Stimulated activated CD8-positive, alpha-beta memory T cell treated with anti-CD3 and anti-CD28 coated beads, Interleukin-15, amount 100 ng/mL, for 24 hours (primary cell): ENCODE data around the gene NOC4L.
"Not testable (repeated sequence)": the region's sequence is repeated elsewhere in the genome, so short reads cannot be mapped to it uniquely, and the experiment has no call there.

ENCODE experiments used
- DNase-seq: peaks from one replicate; pipeline ENCODE4 v3.0.0-alpha.2; 2020; ENCODE audit warnings: low read depth

The NOC4L gene

DNA sequence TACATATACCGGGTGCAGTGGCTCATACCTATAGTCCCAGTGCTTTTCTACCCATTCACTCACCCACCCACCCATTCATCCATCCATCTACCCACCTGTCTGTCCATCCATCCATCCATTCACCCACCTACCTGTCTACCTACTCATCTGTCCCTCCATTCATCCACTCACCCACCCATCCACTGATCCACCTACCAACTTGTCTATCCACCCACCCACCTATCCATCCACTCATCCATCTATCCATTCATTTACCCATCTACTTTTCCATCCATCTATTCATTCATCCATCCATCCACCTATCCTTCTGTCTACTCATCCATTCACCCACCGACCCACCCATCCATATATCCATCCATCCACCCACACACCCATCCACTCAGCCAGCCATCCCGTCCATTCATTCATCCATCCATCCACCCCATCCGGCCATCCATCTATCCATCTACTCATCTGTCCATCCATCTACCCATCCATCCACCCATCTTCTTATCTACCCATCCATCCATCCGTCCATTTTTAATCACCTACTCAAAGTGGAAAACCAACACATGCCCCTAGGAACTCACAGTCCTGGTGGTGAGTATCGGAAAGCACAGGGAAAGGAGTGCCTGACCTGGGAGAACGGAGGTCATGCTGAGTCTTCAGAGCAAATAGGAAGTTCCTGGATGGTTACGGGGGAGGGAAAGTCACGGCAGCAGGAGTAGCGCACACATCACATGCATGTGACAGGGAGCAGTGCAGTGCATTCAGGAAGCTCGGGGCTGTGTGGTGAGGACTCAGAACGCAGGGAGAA is 20.1 kb upstream of the NOC4L start:
- no peak for DNase-seq

DNA sequence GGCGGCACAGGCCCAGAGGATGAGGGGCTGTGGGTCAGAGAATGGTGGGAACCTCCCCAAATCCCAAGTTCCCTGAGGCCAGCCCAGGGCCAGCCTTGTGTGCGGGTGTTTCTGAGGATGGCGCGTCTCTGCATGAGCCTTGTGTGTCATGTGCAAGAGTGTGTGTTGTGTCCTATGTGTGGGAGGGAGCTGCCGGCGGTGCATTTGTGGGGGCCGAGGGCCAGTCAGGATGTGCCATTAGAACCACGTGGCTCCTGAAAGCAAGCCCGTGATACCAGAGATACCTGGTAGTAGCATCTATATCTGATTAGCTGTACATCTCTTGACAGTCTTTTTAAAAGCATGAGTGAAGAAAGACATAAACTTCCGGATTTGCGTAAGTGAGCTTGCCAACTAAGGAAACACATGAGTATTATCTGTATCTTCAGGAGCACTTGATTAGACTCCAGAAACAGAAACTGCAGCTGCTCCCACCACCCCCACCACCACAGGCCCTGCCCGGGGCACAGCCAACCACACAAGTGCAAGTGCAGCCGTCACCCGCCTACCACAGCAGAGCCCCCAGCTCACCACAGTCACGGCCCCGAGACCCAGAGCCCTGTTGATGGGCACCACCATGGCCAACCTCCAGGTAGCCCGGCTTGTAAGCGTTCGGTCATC is 19.4 kb upstream of the NOC4L start:
- DNase-seq: no peak

DNA sequence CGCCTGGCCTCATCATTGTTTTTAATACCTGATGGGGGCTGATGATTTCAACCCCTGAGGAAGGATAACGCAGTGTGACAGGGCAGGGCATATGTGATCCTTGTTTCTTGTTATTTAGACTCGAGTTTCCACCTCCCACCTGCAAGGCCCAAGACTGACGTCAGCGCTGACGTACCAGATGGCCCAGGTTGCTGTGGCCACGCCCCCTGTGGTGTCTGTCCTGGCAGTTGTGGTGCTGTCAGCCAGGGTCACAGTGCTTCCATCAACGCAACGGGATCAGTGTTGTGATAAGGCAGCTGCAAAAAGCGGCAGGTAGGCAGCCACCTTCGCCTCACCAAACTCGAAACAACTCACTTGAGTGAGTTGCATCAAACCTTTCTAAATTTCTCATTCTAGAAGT is 18.5 kb upstream of the NOC4L start:
- no peak for DNase-seq

DNA sequence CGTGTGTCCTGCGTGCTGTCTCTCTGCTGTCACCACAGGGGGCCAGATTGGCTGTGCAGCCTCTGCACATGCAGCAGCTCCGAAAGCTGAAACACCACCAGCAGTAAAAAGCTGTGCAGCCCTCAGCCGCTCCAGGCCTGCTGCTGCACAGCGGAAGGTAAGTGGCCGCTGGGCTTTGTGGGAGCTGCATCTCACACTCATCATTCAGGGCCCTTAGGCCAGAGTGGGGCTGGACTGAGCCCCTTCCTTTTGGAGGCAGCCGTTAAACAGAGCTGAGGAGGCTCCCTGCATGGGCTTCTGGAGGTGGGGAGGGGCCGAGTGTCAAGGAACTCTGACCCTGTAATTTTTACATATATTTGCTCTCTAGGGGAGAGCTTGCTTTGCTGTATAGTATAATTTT is 17.2 kb upstream of the NOC4L start:
- DNase-seq: no peak

DNA sequence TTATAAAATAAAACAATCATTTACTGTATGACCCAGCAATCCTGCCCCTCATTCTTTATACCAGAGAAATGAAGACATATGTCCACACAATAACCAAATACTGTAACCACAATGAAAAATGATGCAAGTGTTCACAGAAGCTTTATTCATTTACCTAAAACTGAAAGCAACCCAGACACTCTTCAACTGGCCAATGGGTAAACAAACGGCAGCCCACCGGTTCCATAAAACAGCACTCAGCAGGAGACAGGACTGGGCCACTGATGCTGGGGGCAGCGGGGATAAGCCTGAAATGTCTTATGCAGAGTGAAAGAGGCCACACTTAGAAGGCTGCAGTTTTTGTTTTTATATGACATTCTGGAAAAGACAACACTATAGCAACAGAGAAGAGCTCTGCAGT is 15.2 kb upstream of the NOC4L start:
- DNase-seq: no peak

DNA sequence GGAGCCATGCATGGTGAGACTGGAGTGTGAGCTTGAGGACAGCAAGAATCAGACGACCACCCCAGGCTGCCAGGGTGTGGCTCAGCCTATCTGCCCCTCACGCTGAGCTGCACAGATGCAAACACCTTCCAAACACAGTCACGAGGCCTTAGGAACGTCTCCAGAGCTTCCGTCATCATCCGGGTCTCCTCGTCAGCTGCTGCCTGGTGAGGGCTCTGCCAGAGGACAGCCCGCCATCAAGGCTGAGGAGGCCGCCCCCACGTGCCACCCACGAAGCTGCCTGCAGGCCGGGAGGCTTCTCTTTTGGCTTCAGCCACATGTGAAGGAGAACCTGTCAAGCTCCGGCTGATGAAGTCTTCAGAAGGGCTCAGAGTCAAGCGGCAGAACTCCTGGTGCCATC is 13.6 kb upstream of the NOC4L start:
- no peak for DNase-seq

DNA sequence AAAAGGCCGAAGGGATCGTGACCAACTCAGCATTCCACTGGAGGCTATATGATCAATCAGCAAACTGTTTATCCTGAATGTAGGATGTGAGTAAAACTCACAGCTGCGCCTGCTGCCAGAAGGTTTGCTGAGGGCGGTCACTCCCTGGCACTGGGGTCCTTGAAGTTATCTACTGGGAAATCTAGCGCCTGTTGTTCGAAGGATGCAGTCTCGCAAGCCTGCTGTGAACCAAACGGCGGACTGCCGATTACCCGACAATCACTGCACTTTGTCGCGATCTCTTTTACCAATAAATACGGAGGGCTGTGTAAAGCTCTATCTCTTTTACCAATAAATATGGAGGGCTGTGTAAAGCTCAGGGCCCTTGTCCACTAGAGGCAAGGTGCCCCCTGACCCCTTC is 13.0 kb upstream of the NOC4L start:
- DNase-seq: no peak

DNA sequence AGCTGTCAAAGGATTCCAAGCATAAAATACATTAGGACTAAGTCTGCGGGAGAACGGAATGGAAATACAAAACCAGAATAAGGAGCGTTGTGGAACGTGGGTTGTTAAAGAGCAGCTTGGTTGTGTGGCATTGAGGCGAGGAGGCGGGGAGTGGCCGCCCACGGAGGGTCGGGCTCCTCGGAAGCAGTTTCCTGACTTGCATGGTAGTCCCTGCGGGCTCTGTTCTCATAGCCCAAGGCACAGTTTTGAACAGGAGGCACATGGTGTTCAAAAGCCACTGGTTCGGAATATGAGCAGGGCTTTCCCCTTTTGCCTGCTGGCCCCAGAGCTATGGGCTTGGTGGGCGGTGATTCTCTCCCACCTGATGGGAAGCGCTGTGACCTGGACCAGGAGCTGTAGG is 12.3 kb upstream of the NOC4L start:
- DNase-seq: no peak

DNA sequence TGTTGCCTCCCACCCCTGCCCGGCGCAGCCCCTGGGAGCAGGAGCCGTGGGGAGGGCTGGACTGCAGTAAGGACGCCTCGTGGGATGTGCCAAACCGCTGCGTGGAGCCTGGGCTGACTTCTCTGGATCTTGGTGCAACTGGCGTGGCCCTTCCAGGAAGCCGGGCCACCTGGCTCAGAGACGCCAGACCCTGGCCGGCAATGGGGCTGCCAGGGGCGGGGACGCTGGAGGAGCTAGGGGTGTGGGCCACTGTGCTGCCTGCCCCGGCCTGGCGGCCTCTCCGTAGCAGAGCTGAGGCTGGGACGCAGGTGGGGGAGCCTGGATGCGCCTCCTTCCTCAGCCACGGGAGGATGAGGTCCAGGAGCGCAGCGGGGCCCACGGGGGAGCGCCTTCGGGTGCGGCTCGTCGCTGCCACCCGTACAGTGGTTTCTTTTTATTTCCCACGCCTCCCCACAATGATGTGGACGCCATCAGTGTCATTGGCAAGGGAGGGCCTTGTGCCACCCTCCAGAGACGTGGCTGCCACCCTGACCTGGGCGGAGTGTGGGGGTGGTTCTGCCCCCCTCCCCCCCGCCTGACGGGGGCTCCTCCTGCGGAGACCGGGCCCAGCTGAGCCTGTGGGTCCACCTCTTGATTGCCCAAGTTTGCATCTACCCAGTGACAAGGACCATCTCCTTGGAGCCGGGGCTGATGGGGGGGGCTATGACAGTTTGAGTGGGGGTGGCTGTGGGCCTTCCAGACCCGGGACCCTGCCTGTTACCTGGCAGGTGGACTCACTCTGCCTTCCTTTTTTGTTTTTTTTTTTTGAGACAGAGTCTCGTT is 11.4 kb upstream of the NOC4L start:
- no peak for DNase-seq

DNA sequence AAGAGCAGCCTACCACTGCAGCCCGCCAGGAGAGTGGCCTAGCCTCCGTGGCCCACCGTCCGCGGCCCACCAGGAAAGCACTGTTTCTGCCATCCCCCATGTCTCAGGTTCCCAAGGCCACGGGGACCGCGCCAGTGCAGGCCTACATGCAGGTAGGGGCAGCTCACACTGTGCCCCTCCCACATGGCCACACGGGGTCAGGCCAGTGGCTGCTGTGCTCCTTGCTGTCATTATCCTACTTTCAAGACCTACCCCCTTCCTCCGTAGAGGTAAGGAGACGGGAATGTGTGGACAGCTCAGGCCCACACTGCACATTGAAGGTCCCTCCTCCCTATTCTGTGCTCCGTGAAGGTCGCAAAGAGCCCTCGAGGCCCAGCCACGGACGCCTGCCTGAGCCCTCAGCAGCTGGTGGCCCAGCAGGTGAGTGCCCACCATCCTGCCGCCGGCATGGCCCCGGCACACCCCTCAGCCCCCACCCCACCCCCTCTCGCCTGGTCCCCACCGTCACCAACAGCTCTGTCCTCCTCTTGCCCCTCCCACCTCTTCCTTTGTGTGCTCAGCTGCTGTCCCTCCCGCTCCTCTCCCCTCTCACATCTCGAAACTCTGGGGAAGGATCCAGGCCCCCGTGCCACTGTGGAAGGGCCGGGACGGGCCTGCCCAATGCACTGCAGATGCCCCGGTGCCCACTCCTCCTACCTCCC is 10.2 kb upstream of the NOC4L start:
- no peak for DNase-seq

DNA sequence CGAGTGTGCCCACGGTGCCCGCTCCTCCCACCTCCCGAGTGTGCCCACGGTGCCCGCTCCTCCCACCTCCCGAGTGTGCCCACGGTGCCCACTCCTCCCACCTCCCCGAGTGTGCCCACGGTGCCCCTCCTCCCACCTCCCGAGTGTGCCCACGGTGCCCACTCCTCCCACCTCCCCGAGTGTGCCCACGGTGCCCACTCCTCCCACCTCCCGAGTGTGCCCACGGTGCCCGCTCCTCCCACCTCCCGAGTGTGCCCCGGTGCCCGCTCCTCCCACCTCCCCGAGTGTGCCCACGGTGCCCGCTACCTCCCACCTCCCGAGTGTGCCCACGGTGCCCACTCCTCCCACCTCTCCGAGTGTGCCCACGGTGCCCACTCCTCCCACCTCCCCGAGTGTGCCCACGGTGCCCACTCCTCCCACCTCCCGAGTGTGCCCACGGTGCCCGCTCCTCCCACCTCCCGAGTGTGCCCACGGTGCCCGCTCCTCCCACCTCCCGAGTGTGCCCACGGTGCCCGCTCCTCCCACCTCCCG is 9.5 kb upstream of the NOC4L start:
- not testable (repeated sequence) for DNase-seq

DNA sequence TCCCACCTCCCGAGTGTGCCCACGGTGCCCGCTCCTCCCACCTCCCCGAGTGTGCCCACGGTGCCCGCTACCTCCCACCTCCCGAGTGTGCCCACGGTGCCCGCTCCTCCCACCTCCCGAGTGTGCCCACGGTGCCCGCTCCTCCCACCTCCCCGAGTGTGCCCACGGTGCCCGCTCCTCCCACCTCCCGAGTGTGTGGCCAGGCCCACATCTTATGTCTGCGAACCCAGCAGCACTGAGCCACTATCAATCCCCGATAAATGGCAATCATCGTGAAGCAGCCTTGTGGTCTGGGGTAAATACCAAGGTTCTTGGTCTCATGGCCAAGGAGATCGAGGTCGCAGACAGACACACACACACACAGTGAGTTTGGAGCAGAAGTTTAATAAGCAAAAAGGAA is 8.0 kb upstream of the NOC4L start:
- not testable (repeated sequence) for DNase-seq

DNA sequence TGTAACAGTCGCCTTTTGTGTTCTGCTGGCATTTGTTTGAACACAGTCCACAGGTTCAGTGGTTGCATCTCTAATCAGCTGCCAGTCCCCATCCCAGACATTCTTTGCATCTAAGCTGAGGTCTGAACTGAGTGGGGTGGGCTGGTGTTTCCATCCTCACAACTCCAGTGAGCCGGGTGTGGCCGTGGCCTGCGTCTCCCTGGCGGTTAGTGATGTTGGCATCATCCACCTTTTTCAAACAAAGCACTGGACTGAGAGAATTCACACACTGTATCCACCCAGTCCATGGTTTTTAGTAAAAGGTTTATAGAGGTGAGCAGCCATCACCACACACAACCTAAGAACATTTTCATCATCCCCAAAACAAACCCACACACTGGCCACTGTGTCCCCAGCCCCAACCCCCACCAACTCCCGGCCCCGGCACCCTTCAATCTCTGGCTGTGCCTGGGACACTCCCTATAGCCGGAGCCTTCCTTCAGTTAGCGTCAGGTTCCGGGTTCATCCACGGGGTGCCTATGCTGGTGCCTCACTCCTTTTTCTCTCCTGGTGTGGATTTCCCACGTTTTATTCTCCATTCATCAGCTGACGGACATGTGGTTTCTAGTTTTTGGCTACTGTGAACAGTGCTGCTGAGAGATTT is 6.7 kb upstream of the NOC4L start:
- DNase-seq: no peak

DNA sequence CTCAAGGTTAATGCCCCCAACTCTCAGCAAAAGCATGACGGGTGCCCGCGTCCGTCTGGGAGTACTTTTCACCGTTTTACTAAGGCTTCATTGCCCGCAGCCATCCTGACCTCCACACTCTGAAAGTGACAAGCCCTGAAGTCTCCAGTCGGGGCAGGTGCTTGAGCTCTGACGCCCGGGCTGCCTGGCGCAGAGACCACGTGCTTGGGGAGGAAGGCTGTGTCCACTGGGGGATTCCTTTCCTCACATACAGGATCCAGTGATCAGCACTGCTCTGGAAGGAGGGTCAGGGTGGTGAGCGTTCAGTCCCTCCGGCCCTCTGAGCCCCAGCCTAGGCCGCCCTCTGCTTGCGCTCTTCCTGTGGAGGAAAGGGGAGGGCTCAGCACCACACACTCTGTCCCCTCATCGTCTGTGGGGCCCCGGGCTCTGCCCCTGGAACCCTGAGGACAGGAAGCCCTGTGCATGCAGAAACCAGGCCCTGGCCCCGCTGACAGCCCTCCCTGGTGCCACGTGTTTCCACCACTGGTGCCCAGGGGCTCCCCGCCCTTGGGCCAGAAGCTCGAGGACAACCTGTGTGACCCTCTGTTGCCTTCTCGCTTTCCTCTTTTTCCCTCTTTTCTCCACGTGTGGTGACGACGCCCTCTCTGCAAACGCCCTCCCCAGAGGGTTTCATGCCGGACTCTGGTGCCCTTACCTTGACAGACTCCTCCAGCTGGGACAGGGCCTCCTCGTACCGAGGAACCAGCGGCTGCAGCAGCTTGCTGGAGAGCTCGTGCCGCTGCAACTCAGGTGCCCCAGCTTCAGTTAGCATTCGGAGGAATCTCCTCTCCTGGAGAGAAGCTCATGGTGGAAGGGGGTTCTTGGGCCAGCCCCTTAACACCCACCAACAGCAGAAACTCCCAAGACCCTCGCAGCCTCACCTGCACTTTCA is 5.1 kb upstream of the NOC4L start:
- no peak for DNase-seq

DNA sequence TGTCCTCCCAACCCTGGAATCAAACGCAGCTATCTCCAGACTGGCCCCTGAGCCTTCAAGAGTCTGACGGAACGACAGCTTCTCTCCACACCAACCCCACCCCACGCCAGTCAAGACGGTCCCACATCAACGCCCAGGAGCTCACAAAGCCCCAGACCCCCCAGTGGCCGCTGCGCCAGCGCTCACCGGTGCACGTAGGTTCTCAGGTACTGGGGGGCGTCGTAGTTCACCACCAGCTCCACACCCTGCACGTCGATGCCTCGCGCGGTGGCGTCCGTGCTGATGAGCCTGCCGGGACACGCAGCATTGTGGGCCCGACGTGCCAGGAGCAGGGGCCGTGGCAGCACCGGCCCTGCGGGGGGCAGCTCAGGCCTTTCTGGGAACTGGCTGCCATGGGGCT is 4.3 kb upstream of the NOC4L start:
- DNase-seq: no peak

DNA sequence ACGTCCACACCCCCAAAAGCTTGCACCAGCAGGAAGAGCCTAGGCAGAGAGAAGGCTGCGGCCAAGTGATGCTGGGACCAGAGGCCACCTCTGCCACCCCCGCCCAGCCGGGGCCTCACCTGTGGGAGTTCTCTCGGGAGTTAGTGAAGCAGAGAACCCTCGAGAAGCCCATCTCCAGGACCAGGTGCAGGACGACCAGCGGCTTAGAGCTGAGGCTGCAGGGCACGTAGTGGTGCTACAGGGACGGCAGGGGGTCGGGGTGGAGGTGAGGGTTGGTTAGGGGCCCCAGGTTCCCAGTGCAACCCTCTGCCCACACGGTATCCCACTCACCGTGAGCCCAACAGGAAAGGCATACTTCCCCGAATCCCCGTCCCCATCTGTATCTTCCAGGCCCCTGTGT is 3.8 kb upstream of the NOC4L start:
- DNase-seq: no peak

DNA sequence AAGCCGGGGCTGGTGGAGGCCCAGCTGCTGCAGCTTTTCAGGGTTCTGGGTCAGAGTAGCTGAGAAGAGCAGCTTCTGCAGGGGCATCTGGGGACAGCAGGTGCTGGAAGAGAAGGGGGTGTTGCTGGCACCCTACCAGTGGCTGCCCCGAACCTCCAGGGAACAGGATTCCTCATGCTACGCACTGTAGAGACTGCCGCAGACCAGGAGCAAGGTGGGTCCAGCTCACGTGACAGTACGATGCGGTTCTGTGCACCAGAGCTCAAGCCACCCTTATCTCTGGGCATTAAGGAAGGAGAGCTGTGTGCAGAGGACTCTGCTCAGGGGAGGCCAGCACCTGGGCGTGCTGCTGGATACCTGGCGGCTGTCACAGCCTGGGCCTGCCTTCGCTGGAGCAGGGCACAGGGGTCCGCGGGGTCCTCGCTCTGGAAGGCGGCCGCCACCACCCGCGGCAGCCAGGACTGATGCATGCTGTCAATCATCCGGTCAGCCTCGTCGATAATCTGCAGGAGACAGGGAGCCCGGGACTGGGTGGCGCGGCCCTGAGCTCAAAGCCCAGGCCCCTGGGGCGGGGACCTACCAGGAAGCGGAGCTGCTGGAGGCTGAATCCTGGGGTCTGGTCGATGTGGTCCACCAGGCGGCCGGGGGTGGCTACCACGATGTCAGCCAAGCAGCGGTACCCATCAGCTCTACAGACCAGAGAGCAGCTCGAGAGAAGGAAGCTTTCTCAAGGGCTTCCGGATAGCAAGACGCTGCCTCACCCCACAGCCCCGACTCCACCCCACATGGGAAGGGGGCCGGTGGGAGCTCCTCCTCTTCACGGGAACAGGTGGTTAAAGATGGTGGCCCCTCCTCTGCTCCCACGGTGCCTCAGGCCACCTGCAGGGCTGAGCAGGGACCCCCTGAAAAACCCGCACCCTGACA is 3.1 kb upstream of the NOC4L start:
- DNase-seq: no peak

DNA sequence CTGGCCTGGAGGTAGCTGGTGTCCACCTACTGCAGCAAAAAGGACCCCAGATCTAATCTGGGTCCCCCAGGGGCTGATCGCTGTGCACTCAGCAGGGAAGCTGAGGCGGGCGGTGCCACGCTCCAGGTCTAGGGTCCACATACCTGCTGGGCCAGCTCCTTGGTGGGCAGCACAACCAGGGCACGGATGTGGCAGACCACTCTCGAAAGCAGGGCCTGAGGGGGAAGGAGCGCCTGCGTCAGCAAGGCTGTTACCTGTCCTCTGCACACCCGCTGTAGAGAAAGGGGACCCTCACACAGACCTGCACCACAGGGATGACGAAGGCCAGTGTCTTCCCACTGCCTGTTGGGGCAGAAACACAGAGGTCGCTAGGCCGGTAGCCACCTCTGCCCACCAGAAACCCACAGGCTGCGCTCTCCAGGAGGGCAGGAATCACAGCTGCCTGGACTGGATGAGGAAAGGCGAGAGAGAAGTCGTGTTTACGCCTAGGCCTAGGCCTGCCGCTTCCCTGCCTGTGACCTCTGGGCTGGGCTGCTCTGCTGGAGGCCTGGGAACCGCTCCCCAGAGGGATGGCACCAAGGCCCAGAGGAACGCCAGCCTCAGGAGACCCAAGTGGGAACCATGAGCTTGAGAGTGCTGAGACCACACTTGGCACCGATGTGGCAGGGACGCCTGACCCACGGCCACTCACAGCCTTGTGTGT is 2.1 kb upstream of the NOC4L start:
- no peak for DNase-seq
